CD4-positive, alpha-beta memory T cell (primary cell): ENCODE data around the gene FAM174B. TPM values are rescaled to one million over a fixed set of nuclear protein-coding genes. Genes with fewer than 3 reads are reported as not detected.

Experiments used
- CTCF ChIA-PET: fragments of 350-600 bp; sonication (Branson Sonifier 250); formaldehyde crosslinking; loops from one replicate; lab custom pipeline; 2021; ENCODE audit warnings: inconsistent platforms; ENCODE audit not compliant: partially characterized antibody; lab: Charles Lee
- POLR2A ChIA-PET: fragments of 350-600 bp; sonication (Branson Sonifier 250); formaldehyde crosslinking; loops from one replicate; lab custom pipeline; 2021; ENCODE audit not compliant: partially characterized antibody; lab: Charles Lee
- DNase-seq, 5 donors: peaks; one replicate each; pipeline versions ENCODE4 v3.0.0 to v3.0.0-alpha.2; 2020 to 2022; ENCODE audit warnings: mixed read lengths in 1 of 5
- H3K27ac ChIP-seq: one replicate; pipeline ENCODE4 v1.7.0; 2013; ENCODE audit warnings: low read depth, low read length
- H3K27me3 ChIP-seq: 2 replicates; pipeline ENCODE4 v1.7.0; 2013; ENCODE audit warnings: mild to moderate bottlenecking, low read length, moderate library complexity; ENCODE audit not compliant: insufficient read depth
- H3K36me3 ChIP-seq: 2 replicates; pipeline ENCODE4 v1.7.0; 2013; ENCODE audit warnings: mild to moderate bottlenecking, low read length, moderate library complexity; ENCODE audit not compliant: insufficient read depth
- H3K4me1 ChIP-seq: 2 replicates; pipeline ENCODE4 v1.7.0; 2013; ENCODE audit warnings: mild to moderate bottlenecking, low read length, moderate library complexity; ENCODE audit not compliant: insufficient read depth
- H3K4me3 ChIP-seq, 2 donors: one replicate each; pipeline ENCODE4 v1.7.0; 2013; ENCODE audit warnings: low read length in 2 of 2, mild to moderate bottlenecking in 1 of 2
- H3K9me3 ChIP-seq, 2 donors: one replicate each; pipeline ENCODE4 v1.7.0; 2013; ENCODE audit warnings: low read length in 2 of 2, control low read depth in 1 of 2; ENCODE audit not compliant: control insufficient read depth in 1 of 2
- H3K27ac Mint-ChIP-seq, 7 donors: one replicate each; pipeline ENCODE4 v1.8.0; 2020 to 2021; ENCODE audit warnings: mixed read lengths in 7 of 7, mild to moderate bottlenecking in 6 of 7, inconsistent platforms in 3 of 7, moderate library complexity in 3 of 7
- H3K27me3 Mint-ChIP-seq, 2 donors: one replicate each; pipeline ENCODE4 v1.8.0; 2020 to 2021; ENCODE audit warnings: mixed read lengths in 2 of 2
- H3K36me3 Mint-ChIP-seq, 2 donors: one replicate each; pipeline ENCODE4 v1.8.0; 2020 to 2021; ENCODE audit warnings: mixed read lengths in 2 of 2, inconsistent platforms in 1 of 2, mild to moderate bottlenecking in 1 of 2
- H3K4me1 Mint-ChIP-seq, 4 donors: one replicate each; pipeline ENCODE4 v1.8.0; 2020 to 2021; ENCODE audit warnings: mixed read lengths in 4 of 4, mild to moderate bottlenecking in 1 of 4
- H3K4me3 Mint-ChIP-seq, 8 donors: one replicate each; pipeline ENCODE4 v1.8.0; 2020 to 2021; ENCODE audit warnings: mixed read lengths in 8 of 8, mild to moderate bottlenecking in 7 of 8, moderate library complexity in 6 of 8, inconsistent platforms in 3 of 8
- H3K9me3 Mint-ChIP-seq, 8 donors: one replicate each; pipeline ENCODE4 v1.8.0; 2020 to 2021; ENCODE audit warnings: mixed read lengths in 8 of 8, mild to moderate bottlenecking in 5 of 8, inconsistent platforms in 3 of 8, moderate library complexity in 1 of 8
- intact Hi-C: fragments of 100-400 bp; cut with micrococcal nuclease; formaldehyde crosslinking; loops from one replicate; pipeline ENCODE4 v1.15.1; 2023
- polyA plus RNA-seq, 2 donors: library from polyadenylated mRNA; unstranded; fragments of 300-500 nt; fragmentation: Illumina TruSeq; gene quantifications; one replicate each; pipeline ENCODE4 v1.2.3, GENCODE V29; 2021
- total RNA-seq, 2 experiments: library from RNA; stranded (reverse); gene quantifications; one replicate each; pipeline ENCODE4 v1.2.3, GENCODE V29; 2021

The FAM174B gene
- total and polyA plus RNA-seq, 4 experiments from 2014 or later = 2.4 to 8.3 (median 4.9) TPM

DNA sequence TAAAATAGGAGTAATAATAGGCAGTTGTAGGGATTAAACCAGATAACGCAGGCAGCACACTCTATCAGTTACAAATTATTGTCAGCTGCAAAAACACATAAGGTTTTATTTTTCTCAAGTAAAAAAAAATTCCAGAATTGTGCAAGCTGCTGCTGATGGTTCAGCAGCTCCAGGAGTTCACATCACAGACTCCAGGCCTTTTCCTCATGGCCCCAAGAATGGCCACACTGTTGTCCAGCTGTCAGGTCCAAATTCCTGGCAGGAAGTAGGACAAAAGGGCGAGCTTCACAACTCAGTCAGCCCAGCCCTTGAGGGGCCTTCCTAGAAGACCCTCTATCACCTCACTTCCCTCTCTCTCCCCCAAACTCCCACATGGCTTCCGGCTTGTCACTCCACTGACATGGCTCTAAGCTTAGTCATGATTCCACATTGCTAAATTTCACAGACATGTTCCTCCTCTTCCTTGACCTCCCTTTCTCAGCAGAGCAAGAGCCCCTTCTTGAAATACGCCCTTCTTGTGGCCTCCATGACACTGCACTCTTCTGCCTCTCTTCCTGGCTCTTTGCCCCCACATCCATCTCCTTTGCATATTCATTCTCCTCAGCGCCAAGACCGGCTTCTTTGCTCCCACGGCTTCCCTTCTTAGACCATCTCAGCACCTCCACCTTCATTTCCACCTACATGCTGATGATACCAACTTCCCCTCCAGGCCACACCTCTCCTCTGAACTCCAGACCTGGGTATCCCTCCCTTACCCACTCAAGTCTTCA is 27.4 kb upstream of the FAM174B start:
- CTCF ChIA-PET = no interaction called here
- Mint-ChIP-seq H3K27me3 (peaks cover 9 to 33% of the 10 kb centered on the region in 2 donors), H3K36me3 (no peaks in the 10 kb centered on the region), H3K9me3 (peaks cover 0 to 9% (median 2%) of the 10 kb centered on the region in 8 donors), H3K4me1 (no peaks in the 10 kb centered on the region), H3K4me3 (no peak overlapping the region), H3K27ac (no peak overlapping the region)
- Histone ChIP-seq H3K4me1 (no peaks in the 10 kb centered on the region), H3K36me3 (no peaks in the 10 kb centered on the region), H3K4me3 (no peak overlapping the region), H3K9me3 (no peaks in the 10 kb centered on the region), H3K27ac (no peak overlapping the region), H3K27me3 (no peaks in the 10 kb centered on the region)
- no peak for DNase-seq
- intact Hi-C loops = no loop called here
- POLR2A ChIA-PET = no interaction called here

DNA sequence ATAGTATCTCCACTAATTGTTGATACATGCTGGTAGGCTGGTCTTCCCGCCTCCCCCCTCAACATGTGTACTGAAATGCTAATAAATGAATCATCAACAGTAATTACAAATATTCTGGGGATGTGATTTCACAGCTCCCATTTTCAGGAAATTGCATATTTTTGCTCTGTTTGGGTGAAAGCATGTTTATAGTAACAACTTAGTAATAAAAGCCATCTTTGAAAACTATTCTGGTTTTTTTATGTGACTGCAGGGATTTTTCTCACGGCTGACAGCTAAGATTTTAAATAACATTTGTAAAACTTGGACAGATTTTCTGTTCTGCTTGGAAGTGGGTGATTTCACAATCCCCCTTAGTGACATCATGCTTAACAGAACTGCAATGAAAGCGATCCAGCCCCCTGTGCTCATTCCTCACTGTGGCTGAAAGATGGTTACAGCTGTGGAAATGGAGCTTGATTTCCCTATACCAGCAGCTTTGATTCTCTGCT is 25.6 kb upstream of the FAM174B start:
- Histone ChIP-seq H3K4me1 (no peaks in the 10 kb centered on the region), H3K27ac (no peak overlapping the region), H3K27me3 (no peaks in the 10 kb centered on the region), H3K36me3 (no peaks in the 10 kb centered on the region), H3K9me3 (no peaks in the 10 kb centered on the region), H3K4me3 (no peak overlapping the region)
- H3K36me3 Mint-ChIP-seq = no peaks in the 10 kb centered on the region
- CTCF ChIA-PET = interaction anchor here (1.2 kb wide), 1 partner anchor 34 kb away, joined by 3 read pairs; no protein-coding TSS in a partner anchor
- POLR2A ChIA-PET = no interaction called here
- no peak for DNase-seq
- intact Hi-C loops = no loop called here
- H3K27me3 Mint-ChIP-seq = peaks cover 9 to 38% of the 10 kb centered on the region in 2 donors
- no peaks in the 10 kb centered on the region for H3K4me1 Mint-ChIP-seq
- peaks cover 0 to 4% (median 0%) of the 10 kb centered on the region in 8 donors for H3K9me3 Mint-ChIP-seq
- no peak overlapping the region for H3K27ac Mint-ChIP-seq
- no peak overlapping the region for H3K4me3 Mint-ChIP-seq

DNA sequence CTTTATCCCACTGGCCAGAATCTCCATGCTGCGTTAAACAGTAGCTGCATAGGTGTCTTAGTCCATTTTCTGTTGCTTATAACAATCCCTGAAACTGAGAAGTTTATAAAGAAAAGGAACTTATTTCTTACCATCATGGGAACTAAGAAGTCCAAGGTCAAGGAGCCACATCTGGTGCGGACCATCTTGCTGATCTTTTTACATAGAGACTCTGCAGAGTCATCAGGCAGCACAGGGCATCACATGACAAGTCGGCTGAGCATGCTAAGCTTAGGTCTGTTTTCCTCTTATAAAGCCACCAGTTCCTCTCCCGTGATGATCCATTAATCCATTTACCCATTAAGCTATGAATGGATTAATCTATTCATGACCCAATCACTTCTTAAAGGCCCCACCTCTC is 22.4 kb upstream of the FAM174B start:
- ChIA-PET CTCF (no interaction called here), POLR2A (no interaction called here)

DNA sequence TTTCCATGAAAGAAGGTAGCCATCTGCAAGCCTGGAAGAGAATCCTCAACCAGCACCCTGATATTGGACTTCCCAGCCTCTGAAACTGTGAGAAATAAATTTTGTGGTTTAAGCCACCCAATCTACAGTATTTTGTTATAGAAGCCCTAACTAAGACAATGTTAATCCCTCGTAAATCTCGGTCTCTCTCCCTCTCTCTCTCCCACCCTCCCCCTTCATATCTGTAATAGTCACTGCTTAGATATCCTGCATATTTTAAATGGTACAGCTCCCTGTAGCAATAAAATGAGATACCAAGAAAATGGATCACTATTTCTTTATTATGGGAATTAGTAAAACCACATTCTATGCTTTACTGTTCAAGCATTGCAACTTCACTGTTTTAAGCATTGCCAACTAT is 21.0 kb upstream of the FAM174B start:
- Histone ChIP-seq H3K36me3 (no peaks in the 10 kb centered on the region), H3K27ac (no peak overlapping the region), H3K4me3 (no peak overlapping the region), H3K9me3 (no peaks in the 10 kb centered on the region), H3K4me1 (no peaks in the 10 kb centered on the region), H3K27me3 (no peaks in the 10 kb centered on the region)
- intact Hi-C loops = no loop called here
- POLR2A ChIA-PET = no interaction called here
- Mint-ChIP-seq H3K27ac (no peak overlapping the region), H3K4me3 (no peak overlapping the region), H3K27me3 (peaks cover 4 to 33% of the 10 kb centered on the region in 2 donors), H3K4me1 (no peaks in the 10 kb centered on the region), H3K9me3 (peaks cover 0 to 6% (median 0%) of the 10 kb centered on the region in 8 donors), H3K36me3 (no peaks in the 10 kb centered on the region)
- no peak for DNase-seq
- CTCF ChIA-PET = interaction anchor here (1.3 kb wide), 1 partner anchor 11 kb away, joined by 3 read pairs; no protein-coding TSS in a partner anchor

More for the DNA sequence above, 22.4 kb upstream of the FAM174B start:
- no peaks in the 10 kb centered on the region for H3K4me1 Mint-ChIP-seq
- H3K9me3 ChIP-seq = no peaks in the 10 kb centered on the region
- H3K27me3 Mint-ChIP-seq = peaks cover 6 to 32% of the 10 kb centered on the region in 2 donors
- no peaks in the 10 kb centered on the region for H3K4me1 ChIP-seq
- no peak overlapping the region for H3K27ac ChIP-seq
- no peaks in the 10 kb centered on the region for H3K27me3 ChIP-seq
- intact Hi-C loops = no loop called here
- no peaks in the 10 kb centered on the region for H3K36me3 ChIP-seq
- peaks cover 0 to 6% (median 0%) of the 10 kb centered on the region in 8 donors for H3K9me3 Mint-ChIP-seq
- H3K27ac Mint-ChIP-seq = no peak overlapping the region
- no peak overlapping the region for H3K4me3 Mint-ChIP-seq
- no peaks in the 10 kb centered on the region for H3K36me3 Mint-ChIP-seq
- DNase-seq = no peak
- H3K4me3 ChIP-seq = no peak overlapping the region

DNA sequence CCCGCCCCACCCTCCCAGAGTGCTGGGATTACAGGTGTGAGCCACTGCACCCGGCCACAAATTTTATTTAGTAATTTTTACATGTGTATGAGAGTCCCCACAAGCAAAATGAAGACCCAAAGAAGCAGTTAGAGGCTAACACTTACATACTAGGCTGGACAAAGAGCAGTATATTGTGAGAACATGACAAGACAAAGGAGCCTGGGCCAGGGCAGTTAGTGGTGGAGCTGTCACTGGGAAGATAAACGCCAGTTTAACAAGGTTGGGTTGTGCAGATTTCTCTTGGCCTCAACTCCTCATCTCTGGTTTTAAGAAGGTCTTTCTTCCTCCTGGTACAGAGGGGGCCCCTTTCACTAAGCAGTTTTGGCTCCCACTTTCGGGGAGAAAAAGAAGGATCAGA is 19.9 kb upstream of the FAM174B start:
- Mint-ChIP-seq H3K27me3 (peaks cover 4 to 36% of the 10 kb centered on the region in 2 donors), H3K9me3 (peaks cover 0 to 6% (median 0%) of the 10 kb centered on the region in 8 donors), H3K27ac (no peak overlapping the region), H3K4me1 (no peaks in the 10 kb centered on the region), H3K4me3 (no peak overlapping the region), H3K36me3 (no peaks in the 10 kb centered on the region)
- H3K4me3 ChIP-seq = no peak overlapping the region
- no peaks in the 10 kb centered on the region for H3K4me1 ChIP-seq
- POLR2A ChIA-PET = no interaction called here
- intact Hi-C loops = no loop called here
- no peak overlapping the region for H3K27ac ChIP-seq
- no peak for DNase-seq
- CTCF ChIA-PET = no interaction called here
- H3K36me3 ChIP-seq = no peaks in the 10 kb centered on the region
- H3K27me3 ChIP-seq = no peaks in the 10 kb centered on the region
- H3K9me3 ChIP-seq = no peaks in the 10 kb centered on the region

DNA sequence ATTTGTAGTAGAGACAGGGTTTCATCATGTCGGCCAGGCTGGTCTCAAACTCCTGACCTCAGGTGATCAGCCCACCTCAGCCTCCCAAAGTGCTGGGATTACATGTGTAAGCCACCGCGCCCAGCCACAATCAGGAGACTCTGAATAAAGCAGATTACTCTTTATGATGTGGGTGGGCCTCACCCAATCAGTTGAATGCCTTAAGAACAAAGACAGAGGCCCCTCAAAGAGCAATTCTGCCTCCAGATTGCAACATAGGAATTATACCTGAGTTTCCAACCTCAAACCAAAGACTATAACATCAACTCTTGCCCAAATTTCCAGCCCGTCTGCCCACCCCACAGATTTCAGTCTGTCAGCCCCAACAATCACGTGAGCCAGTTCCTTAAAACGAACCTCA is 18.8 kb upstream of the FAM174B start:
- H3K9me3 Mint-ChIP-seq = peaks cover 0 to 6% (median 0%) of the 10 kb centered on the region in 8 donors
- POLR2A ChIA-PET = no interaction called here
- intact Hi-C loops = no loop called here
- CTCF ChIA-PET = no interaction called here
- Histone ChIP-seq H3K4me1 (no peaks in the 10 kb centered on the region), H3K36me3 (no peaks in the 10 kb centered on the region), H3K9me3 (no peaks in the 10 kb centered on the region), H3K27ac (no peak overlapping the region), H3K27me3 (no peaks in the 10 kb centered on the region), H3K4me3 (no peak overlapping the region)
- H3K27me3 Mint-ChIP-seq = peaks cover 3 to 29% of the 10 kb centered on the region in 2 donors
- H3K4me3 Mint-ChIP-seq = no peak overlapping the region
- no peaks in the 10 kb centered on the region for H3K36me3 Mint-ChIP-seq
- H3K27ac Mint-ChIP-seq = no peak overlapping the region
- no peaks in the 10 kb centered on the region for H3K4me1 Mint-ChIP-seq
- DNase-seq = no peak

DNA sequence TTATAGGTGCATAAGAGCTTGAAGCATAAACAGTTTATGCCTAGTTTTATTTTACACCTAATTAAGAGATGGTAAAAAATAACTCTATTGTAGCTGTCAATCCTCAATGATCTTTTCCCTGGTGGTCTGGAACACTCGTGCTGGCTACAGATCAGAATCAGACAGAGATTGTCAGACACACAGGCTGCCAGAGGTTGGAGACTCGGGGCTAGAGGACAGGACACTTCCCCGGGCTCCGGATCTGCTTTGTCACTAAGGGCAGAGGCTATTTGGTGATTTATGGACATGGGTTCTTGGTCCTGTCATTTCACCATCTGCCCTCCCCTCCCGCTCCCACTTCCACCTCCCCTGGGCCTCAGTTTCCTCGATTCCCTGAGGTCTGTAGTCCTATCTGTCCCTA is 16.5 kb upstream of the FAM174B start:
- DNase-seq = no peak
- CTCF ChIA-PET = interaction anchor here (2.7 kb wide), 1 partner anchor 43 kb away, joined by 8 read pairs; no protein-coding TSS in a partner anchor
- Histone ChIP-seq H3K27me3 (no peaks in the 10 kb centered on the region), H3K4me3 (no peak overlapping the region), H3K36me3 (no peaks in the 10 kb centered on the region), H3K27ac (no peak overlapping the region), H3K9me3 (no peaks in the 10 kb centered on the region), H3K4me1 (no peaks in the 10 kb centered on the region)
- H3K36me3 Mint-ChIP-seq = no peaks in the 10 kb centered on the region
- H3K4me3 Mint-ChIP-seq = no peak overlapping the region
- H3K9me3 Mint-ChIP-seq = peaks cover 0 to 7% (median 0%) of the 10 kb centered on the region in 8 donors
- POLR2A ChIA-PET = no interaction called here
- peaks cover 8 to 18% of the 10 kb centered on the region in 2 donors for H3K27me3 Mint-ChIP-seq
- intact Hi-C loops = no loop called here
- H3K4me1 Mint-ChIP-seq = no peaks in the 10 kb centered on the region
- no peak overlapping the region for H3K27ac Mint-ChIP-seq
